HepG2 (cell line): ENCODE results near the gene ANTKMT. TPM values are rescaled to one million over a fixed set of nuclear protein-coding genes. Genes with fewer than 3 reads are reported as not detected.

Experiments used
- E2F1 ChIP-seq: sonication (generic); formaldehyde crosslinking; IDR thresholded peaks from 2 replicates; pipeline ENCODE4 v1.5.0; 2020; ENCODE audit warnings: missing genetic modification reagents
- EED ChIP-seq: sonication (generic); formaldehyde crosslinking; IDR thresholded peaks from 2 replicates; pipeline ENCODE4 v1.5.0; 2020; ENCODE audit warnings: mild to moderate bottlenecking, missing genetic modification reagents
- FOXA1 ChIP-seq, 2 experiments: fragments of 450-650 bp in 1 of 2; sonication (generic) in 1 of 2; formaldehyde crosslinking in 1 of 2; IDR thresholded peaks; 2 replicates each; pipeline versions ENCODE4 v1.4.0 to v1.6.1; 2016 to 2020; ENCODE audit warnings: missing genetic modification reagents in 1 of 2
- GABPB1 ChIP-seq: IDR thresholded peaks from 2 replicates; pipeline ENCODE4 v1.6.1; 2016; ENCODE audit warnings: mild to moderate bottlenecking, missing genetic modification reagents, moderate library complexity, missing compliant biosample characterization
- HES4 ChIP-seq: sonication (generic); formaldehyde crosslinking; IDR thresholded peaks from 2 replicates; pipeline ENCODE4 v1.9.0; 2021; ENCODE audit warnings: mild to moderate bottlenecking, missing genetic modification reagents, borderline replicate concordance
- HIVEP1 ChIP-seq: sonication (generic); formaldehyde crosslinking; IDR thresholded peaks from 2 replicates; pipeline ENCODE4 v1.4.0; 2020; ENCODE audit warnings: mild to moderate bottlenecking, missing genetic modification reagents
- MEIS1 ChIP-seq: sonication (generic); formaldehyde crosslinking; IDR thresholded peaks from 2 replicates; pipeline ENCODE4 v1.9.0; 2021; ENCODE audit warnings: mild to moderate bottlenecking, missing genetic modification reagents, moderate library complexity, borderline replicate concordance
- PRMT3 ChIP-seq: sonication (generic); formaldehyde crosslinking; IDR thresholded peaks from 2 replicates; pipeline ENCODE4 v1.8.1; 2022; ENCODE audit warnings: low read depth, mild to moderate bottlenecking, moderate library complexity, missing genetic modification reagents, borderline replicate concordance
- RNF219 ChIP-seq: sonication (generic); formaldehyde crosslinking; IDR thresholded peaks from 2 replicates; pipeline ENCODE4 v1.5.0; 2020; ENCODE audit warnings: mild to moderate bottlenecking, missing genetic modification reagents
- TSC22D2 ChIP-seq: sonication (generic); formaldehyde crosslinking; IDR thresholded peaks from 2 replicates; pipeline ENCODE4 v1.5.1; 2020; ENCODE audit warnings: missing genetic modification reagents, mild to moderate bottlenecking, borderline replicate concordance
- YEATS4 ChIP-seq: sonication (generic); formaldehyde crosslinking; IDR thresholded peaks from 2 replicates; pipeline ENCODE4 v1.4.0; 2020; ENCODE audit warnings: missing genetic modification reagents, borderline replicate concordance
- ZBTB40 ChIP-seq, 2 experiments: fragments of 450-650 bp in 1 of 2; sonication (generic) in 1 of 2; formaldehyde crosslinking in 1 of 2; IDR thresholded peaks; 2 replicates each; pipeline versions ENCODE4 v1.6.1 to v1.8.0; 2016 to 2022; ENCODE audit warnings: antibody characterized with exemption in 1 of 2, mild to moderate bottlenecking in 1 of 2, missing genetic modification reagents in 1 of 2
- ZFAT ChIP-seq: sonication (generic); formaldehyde crosslinking; conservative IDR thresholded peaks from 2 replicates; pipeline ENCODE4 v1.8.1; 2023; ENCODE audit warnings: missing genetic modification reagents, inconsistent platforms
- ZNF329 ChIP-seq: sonication (generic); formaldehyde crosslinking; IDR thresholded peaks from 2 replicates; pipeline ENCODE4 v1.9.0; 2021; ENCODE audit warnings: low read depth, mild to moderate bottlenecking, missing genetic modification reagents
- ZNF891 ChIP-seq: sonication (generic); formaldehyde crosslinking; IDR thresholded peaks from 2 replicates; pipeline ENCODE4 v1.5.0; 2020; ENCODE audit warnings: mild to moderate bottlenecking, missing genetic modification reagents
- polyA plus RNA-seq, 8 experiments: library from polyadenylated mRNA; depleted of rRNA in 3 of 8; stranded (reverse) in 7 of 8; unstranded in 1 of 8; fragments of >200 nt; fragmentation: Illumina TruSeq in 4 of 8; extraction: Trizol in 4 of 8; gene quantifications; 2 replicates each; pipeline versions ENCODE4 v1.2.1 to v1.2.3, GENCODE V29; 2011 to 2016; ENCODE audit warnings: low read depth in 4 of 8, missing spikeins in 1 of 8, mixed read lengths in 1 of 8; ENCODE audit not compliant: insufficient read depth in 1 of 8
- total RNA-seq, 5 experiments: library from RNA; depleted of rRNA; stranded (reverse); fragments of >200 nt; fragmentation: Illumina TruSeq; extraction: Trizol; gene quantifications; 2 replicates each; pipeline ENCODE4 v1.2.3, GENCODE V29; 2016; ENCODE audit warnings: low read depth in 1 of 5

Gene ANTKMT
- total and polyA plus RNA-seq, 2 of the 13 experiments (the other 11 are each of a cell fraction or from before 2014, with no cell fraction given) = 7.5 to 47.8 TPM

GRCh38 chr16:700684-701584 is 20.0 kb upstream of the ANTKMT start (continued):
- no peak for TF ChIP-seq ZBTB40 (IDR thresholded peaks at IDR 0.05)
- TF ChIP-seq ZBTB40 (CRISPR knock-in tag; IDR thresholded peaks at IDR 0.05) = no peak
- TF ChIP-seq RNF219 (CRISPR knock-in tag) = no peak
- no peak for TF ChIP-seq HIVEP1 (CRISPR knock-in tag)
- TF ChIP-seq ZNF329 (CRISPR knock-in tag) = no peak
- peak; percentile 92 for TF ChIP-seq TSC22D2 (CRISPR knock-in tag)
- TF ChIP-seq E2F1 (CRISPR knock-in tag) = no peak
- TF ChIP-seq PRMT3 (CRISPR knock-in tag) = peak; percentile 81; the same call in 1 of the 2 replicates
- TF ChIP-seq HES4 = peak; percentile 92
- peak; percentile 33; the same call in 1 of the 2 replicates for TF ChIP-seq YEATS4 (CRISPR knock-in tag)
- no peak for TF ChIP-seq ZFAT (CRISPR knock-in tag)
- no peak for TF ChIP-seq EED (CRISPR knock-in tag)
- TF ChIP-seq ZNF891 (CRISPR knock-in tag) = no peak; the same call in 1 of the 2 replicates
- peak; percentile 60; the same call in 1 of the 2 replicates for TF ChIP-seq GABPB1 (CRISPR knock-in tag)
- no peak for TF ChIP-seq MEIS1
- no peak for TF ChIP-seq FOXA1 (IDR thresholded peaks at IDR 0.05)
- TF ChIP-seq FOXA1 (CRISPR knock-in tag; IDR thresholded peaks at IDR 0.05) = no peak
